Kidney (tissue), 14 donors: ENCODE results near the gene FKBP1C. TPM values are rescaled to one million over a fixed set of nuclear protein-coding genes. Genes with fewer than 3 reads are reported as not detected.
"Not testable (repeated sequence)": the region's sequence is repeated elsewhere in the genome, so short reads cannot be mapped to it uniquely, and the experiment has no call there.

ENCODE experiments used
- DNase-seq, 5 donors: peaks; one replicate each; pipeline ENCODE4 v3.0.0-alpha.2; 2013 to 2020
- FAIRE-seq: peaks from 2 replicates; lab custom pipeline; 2012; peaks lifted over from hg19 to GRCh38; lab: Jason Lieb, UNC
- H3K27ac ChIP-seq, 2 donors: one replicate each; pipeline ENCODE4 v1.7.0; 2013; ENCODE audit warnings: low read depth in 2 of 2, low read length in 2 of 2, inconsistent platforms in 1 of 2
- H3K27me3 ChIP-seq: one replicate; pipeline ENCODE4 v1.7.1; 2013; ENCODE audit warnings: low read length, inconsistent platforms; ENCODE audit not compliant: control insufficient read depth, insufficient read depth
- H3K36me3 ChIP-seq, 3 donors: one replicate each; pipeline versions ENCODE4 v1.7.0 to v1.7.1; 2013; ENCODE audit warnings: low read length in 3 of 3, control low read depth in 1 of 3, inconsistent platforms in 1 of 3; ENCODE audit not compliant: insufficient read depth in 3 of 3, control insufficient read depth in 2 of 3
- H3K4me1 ChIP-seq, 3 donors: one replicate each; pipeline versions ENCODE4 v1.7.0 to v1.7.1; 2013; ENCODE audit warnings: low read length in 3 of 3, inconsistent platforms in 1 of 3, low read depth in 1 of 3; ENCODE audit not compliant: control insufficient read depth in 2 of 3, insufficient read depth in 2 of 3
- H3K4me3 ChIP-seq, 3 donors: one replicate each; pipeline versions ENCODE4 v1.7.0 to v1.8.1; 2013; ENCODE audit warnings: low read length in 3 of 3, control low read depth in 1 of 3, inconsistent platforms in 1 of 3
- H3K9ac ChIP-seq, 3 donors: one replicate each; pipeline versions ENCODE4 v1.7.0 to v1.7.1; 2013; ENCODE audit warnings: low read length in 3 of 3, control low read depth in 1 of 3, inconsistent platforms in 1 of 3
- H3K9me3 ChIP-seq, 3 donors: one replicate each; pipeline versions ENCODE4 v1.7.0 to v1.7.1; 2013; ENCODE audit warnings: low read length in 3 of 3, control low read depth in 1 of 3, inconsistent platforms in 1 of 3; ENCODE audit not compliant: control insufficient read depth in 2 of 3, insufficient read depth in 1 of 3
- intact Hi-C: fragments of 100-400 bp; cut with DNase I; formaldehyde crosslinking; loops from one replicate; pipeline ENCODE4 v1.11.1; 2022
- polyA plus RNA-seq: library from polyadenylated mRNA; stranded (reverse); fragments of 350-450 nt; fragmentation: Illumina TruSeq; extraction: RNeasy Lipid Tissue Mini Kit (QIAGEN cat#74804); gene quantifications from one replicate; pipeline ENCODE4 v1.2.3, GENCODE V29; 2014; ENCODE audit warnings: low read depth, low replicate concordance; ENCODE audit not compliant: insufficient read depth
- total RNA-seq: library from RNA; stranded (reverse); fragmentation: NEBNext Ultra II Directional; extraction: Animal tissue kit (Norgen Biotek cat#: 25700); gene quantifications from one replicate; pipeline ENCODE4 v1.2.1, GENCODE V29; 2021
- TF ChIP-seq, protein P1 (sequence below): IDR thresholded peaks from 3 replicates; pipeline ENCODE4 v1.5.1; 2012; ENCODE audit warnings: mild to moderate bottlenecking, moderate library complexity, borderline replicate concordance; ENCODE audit not compliant: insufficient read depth; ENCODE audit errors: extremely low read depth
- donor health status: control.
- donor health status: control.
- donor health status: control.
- donor health status: control.
- donor health status: control.
- donor health status: DM: yes; HTN: yes; CAD: no.
- donor health status: Normal renal cell carcinoma (clear cell type).

FKBP1C gene
- total and polyA plus RNA-seq, 2 donors from 2014 or later, result 0.25 to 1.6 TPM

DNA sequence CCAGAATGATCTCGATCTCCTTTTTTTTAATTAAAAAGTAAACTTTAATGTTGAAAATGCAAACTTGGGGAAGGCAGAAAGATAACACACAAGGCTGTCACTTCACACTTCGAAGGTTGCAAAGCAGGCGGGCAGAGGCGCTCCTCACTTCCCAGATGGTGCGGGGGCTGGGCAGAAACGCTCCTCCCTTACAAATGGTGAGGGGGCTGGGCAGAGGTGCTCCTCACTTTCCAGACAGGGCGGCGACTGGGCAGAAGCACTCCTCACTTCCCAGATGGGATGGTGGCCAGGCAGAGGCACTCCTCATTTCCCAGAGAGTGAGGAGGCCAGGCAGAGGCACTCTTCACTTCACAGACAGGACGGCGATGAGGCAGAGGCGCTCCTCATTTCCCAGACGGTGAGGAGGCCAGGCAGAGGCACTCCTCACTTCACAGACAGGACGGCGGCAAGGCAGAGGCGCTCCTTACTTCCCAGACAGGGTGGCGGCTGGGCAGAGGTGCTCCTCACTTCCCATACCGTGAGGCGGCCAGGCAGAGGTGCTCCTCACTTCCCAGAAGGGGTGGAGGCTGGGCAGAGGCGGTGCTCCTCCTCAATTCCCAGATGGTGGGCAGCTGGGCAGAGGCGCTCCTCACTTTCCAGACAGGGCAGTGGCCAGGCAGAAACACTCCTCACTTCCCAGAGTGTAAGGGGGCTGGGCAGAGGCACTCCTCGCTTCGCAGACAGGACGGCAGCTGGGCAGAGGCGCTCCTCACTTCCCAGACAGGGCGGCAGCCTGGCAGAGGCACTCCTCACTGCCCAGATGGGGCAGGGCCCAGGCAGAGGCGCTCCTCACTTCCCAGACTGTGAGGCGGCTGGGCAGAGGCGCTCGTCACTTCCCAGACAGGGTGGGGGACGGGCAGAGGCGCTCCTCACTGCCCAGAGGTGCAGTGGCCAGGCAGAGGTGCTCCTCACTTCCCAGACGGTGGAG, 16.9 kb downstream of the FKBP1C start:
- H3K9ac ChIP-seq, H3K4me3 ChIP-seq, intact Hi-C loops, H3K4me1 ChIP-seq, FAIRE-seq, H3K36me3 ChIP-seq, H3K27ac ChIP-seq, H3K27me3 ChIP-seq, H3K9me3 ChIP-seq: not testable (repeated sequence)
- DNase-seq, result peak in 1 of 5 donors; percentile 63

DNA sequence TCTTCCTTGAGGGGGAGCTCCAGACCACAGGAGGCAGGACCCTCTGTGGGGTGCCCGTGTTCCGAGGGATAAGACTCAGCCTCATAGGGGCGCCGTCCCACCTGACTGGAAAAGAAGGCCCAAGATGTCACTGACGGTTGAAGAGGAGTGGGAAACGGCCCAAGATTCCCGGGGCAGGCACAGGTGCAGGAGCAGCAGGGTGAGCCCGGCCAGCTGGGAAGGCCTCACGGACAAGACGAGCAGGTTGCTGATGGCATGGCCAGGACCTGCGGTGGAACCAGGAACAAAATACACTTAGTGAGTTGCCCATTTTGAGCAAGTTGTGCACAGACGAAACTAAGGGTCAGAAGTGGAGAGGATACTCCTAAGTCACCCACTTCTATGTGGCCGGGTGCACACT, 18.8 kb downstream of the FKBP1C start:
- H3K4me3 ChIP-seq, FAIRE-seq, H3K36me3 ChIP-seq, H3K9me3 ChIP-seq, intact Hi-C loops, H3K9ac ChIP-seq, H3K27ac ChIP-seq, H3K4me1 ChIP-seq, H3K27me3 ChIP-seq: not testable (repeated sequence)
- DNase-seq, result peak in 1 of 5 donors; percentile 51

DNA sequence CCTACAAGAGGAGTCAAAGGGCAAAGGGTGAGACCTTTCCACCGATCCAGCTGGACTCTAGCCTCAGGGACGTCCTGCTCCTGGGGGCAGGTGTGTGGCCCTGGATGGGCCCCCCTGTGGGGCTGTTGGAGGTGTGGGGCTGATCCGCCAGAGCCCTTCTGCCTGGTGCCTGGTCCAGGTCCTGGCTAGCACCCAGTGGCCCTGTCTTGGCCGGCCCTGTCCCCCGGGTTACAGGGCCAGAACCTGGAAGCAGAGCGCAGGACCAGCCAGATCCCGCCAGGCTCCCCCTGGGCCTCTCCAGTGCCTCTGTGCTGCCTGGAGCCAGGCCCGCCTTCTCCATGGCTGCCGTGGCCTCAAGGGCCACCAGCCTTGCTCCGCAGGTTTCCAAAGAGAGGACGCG, 19.2 kb downstream of the FKBP1C start:
- H3K4me1 ChIP-seq, H3K9ac ChIP-seq, H3K27me3 ChIP-seq, intact Hi-C loops, H3K4me3 ChIP-seq, FAIRE-seq, H3K9me3 ChIP-seq, H3K27ac ChIP-seq, H3K36me3 ChIP-seq: not testable (repeated sequence)
- peak in 1 of 5 donors; percentile 46 for DNase-seq

DNA sequence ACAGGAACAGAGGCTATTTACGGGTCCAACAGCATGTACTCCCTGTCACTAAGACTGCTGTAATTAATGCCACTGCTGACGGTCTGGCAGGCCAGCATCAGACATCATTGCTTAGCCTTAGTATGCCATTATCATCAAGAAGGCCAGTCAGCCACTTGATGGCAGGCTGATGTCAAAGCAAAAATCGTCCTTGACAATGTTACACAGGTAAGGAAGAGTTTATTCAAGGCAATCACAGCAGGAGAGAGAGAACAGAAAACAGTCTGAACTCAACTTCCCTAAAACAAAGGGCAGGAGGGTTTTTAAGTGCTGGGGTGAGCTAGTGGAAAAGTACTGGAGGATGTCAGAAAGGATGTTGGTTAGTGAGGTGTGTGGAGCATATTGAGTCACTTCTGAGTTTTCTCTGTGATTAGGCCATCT, 25.1 kb downstream of the FKBP1C start:
- no peak for DNase-seq
- no peaks in the 10 kb centered on the region for H3K9me3 ChIP-seq

More for the DNA sequence above, 25.1 kb downstream of the FKBP1C start:
- H3K4me3 ChIP-seq, result no peak overlapping the region
- H3K4me1 ChIP-seq, result no peaks in the 10 kb centered on the region
- no peak for FAIRE-seq
- TF ChIP-seq, protein P1, sequence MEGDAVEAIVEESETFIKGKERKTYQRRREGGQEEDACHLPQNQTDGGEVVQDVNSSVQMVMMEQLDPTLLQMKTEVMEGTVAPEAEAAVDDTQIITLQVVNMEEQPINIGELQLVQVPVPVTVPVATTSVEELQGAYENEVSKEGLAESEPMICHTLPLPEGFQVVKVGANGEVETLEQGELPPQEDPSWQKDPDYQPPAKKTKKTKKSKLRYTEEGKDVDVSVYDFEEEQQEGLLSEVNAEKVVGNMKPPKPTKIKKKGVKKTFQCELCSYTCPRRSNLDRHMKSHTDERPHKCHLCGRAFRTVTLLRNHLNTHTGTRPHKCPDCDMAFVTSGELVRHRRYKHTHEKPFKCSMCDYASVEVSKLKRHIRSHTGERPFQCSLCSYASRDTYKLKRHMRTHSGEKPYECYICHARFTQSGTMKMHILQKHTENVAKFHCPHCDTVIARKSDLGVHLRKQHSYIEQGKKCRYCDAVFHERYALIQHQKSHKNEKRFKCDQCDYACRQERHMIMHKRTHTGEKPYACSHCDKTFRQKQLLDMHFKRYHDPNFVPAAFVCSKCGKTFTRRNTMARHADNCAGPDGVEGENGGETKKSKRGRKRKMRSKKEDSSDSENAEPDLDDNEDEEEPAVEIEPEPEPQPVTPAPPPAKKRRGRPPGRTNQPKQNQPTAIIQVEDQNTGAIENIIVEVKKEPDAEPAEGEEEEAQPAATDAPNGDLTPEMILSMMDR, result no peak
- no peak overlapping the region for H3K27ac ChIP-seq
- H3K27me3 ChIP-seq, result no peaks in the 10 kb centered on the region
- H3K9ac ChIP-seq, result no peak overlapping the region
- intact Hi-C loops, result no loop called here
- no peaks in the 10 kb centered on the region for H3K36me3 ChIP-seq
